C4-2B (cell line): ENCODE measurements around the gene CAMTA1.

Experiments
- CTCF ChIP-seq: fragments of 450-650 bp; conservative IDR thresholded peaks from 2 replicates; pipeline ENCODE4 v1.5.1; 2017; ENCODE audit warnings: mild to moderate bottlenecking
- ZFX ChIP-seq: fragments of 450-650 bp; IDR thresholded peaks from 2 replicates; pipeline ENCODE4 v1.6.1; 2017

- TF ChIP-seq CTCF (no peak), ZFX (no peak)
These were observed 442.4 kb downstream of the CAMTA1 start for GRCh38 chr1:7227654-7228053.
